Measurements from ENCODE around the gene IL3RA.

DNA sequence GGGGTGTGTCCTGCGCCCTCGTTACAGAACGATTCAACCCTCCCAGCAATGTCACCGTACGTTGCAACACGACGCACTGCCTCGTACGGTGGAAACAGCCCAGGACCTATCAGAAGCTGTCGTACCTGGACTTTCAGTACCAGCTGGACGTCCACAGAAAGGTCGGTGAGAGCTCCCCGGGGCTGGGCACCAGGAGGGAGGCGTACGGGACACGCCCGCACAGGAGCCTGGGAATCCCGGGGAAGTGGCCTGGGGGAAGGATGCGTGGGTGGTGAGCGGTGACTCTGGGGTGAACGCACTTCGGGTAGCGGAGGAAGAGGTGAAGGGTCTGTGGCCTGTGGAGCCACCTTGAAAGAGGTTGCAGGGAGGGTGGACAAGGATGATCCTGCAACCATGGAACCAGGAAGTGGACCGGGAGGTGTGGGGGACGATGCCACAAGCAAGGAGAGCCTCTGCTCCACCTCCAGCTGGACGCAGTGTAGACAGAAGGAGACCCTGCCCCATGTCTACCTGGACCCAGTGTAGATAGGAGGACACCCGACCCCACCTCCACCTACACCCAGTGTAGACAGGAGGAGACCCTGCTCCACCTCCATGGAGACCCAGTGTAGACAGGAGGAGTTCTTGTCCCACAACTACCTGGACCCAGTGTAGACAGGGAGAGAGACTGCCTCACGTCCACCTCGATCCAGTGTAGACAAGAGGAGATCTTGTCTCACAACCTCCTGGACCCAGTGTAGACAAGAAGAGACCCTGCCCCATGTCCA, 42.1 kb upstream of the IL3RA start:
- TF ChIP-seq, protein P1, sequence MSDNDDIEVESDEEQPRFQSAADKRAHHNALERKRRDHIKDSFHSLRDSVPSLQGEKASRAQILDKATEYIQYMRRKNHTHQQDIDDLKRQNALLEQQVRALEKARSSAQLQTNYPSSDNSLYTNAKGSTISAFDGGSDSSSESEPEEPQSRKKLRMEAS (IDR thresholded peaks at IDR 0.05; ENCODE audit: low read depth) = no peak
- TF ChIP-seq, protein P2, sequence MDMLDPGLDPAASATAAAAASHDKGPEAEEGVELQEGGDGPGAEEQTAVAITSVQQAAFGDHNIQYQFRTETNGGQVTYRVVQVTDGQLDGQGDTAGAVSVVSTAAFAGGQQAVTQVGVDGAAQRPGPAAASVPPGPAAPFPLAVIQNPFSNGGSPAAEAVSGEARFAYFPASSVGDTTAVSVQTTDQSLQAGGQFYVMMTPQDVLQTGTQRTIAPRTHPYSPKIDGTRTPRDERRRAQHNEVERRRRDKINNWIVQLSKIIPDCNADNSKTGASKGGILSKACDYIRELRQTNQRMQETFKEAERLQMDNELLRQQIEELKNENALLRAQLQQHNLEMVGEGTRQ (IDR thresholded peaks at IDR 0.05; ENCODE audit: borderline replicate concordance, low read depth, low read length) = no peak
- TF ChIP-seq RFX5 (IDR thresholded peaks at IDR 0.05; ENCODE audit: low read length) (no peak), EP300 (IDR thresholded peaks at IDR 0.05; ENCODE audit: borderline replicate concordance in 1 of 2, low read depth in 1 of 2, low read length in 1 of 2) (no peak), POLR2AphosphoS5 (IDR thresholded peaks at IDR 0.05; ENCODE audit: low read depth, low read length) (no peak), FOXM1 (IDR thresholded peaks at IDR 0.05; ENCODE audit: low read depth) (no peak), TEAD4 (IDR thresholded peaks at IDR 0.05; ENCODE audit: borderline replicate concordance, insufficient read depth) (no peak), EZH2phosphoT487 (IDR thresholded peaks at IDR 0.05; ENCODE audit: borderline replicate concordance, low read depth) (no peak), SMC3 (IDR thresholded peaks at IDR 0.05; ENCODE audit: low read depth, low read length) (no peak), MXI1 (IDR thresholded peaks at IDR 0.05; ENCODE audit: low read depth, low read length) (no peak), RXRA (IDR thresholded peaks at IDR 0.05; ENCODE audit: borderline replicate concordance, low read depth) (no peak)
- TF ChIP-seq, protein P3, sequence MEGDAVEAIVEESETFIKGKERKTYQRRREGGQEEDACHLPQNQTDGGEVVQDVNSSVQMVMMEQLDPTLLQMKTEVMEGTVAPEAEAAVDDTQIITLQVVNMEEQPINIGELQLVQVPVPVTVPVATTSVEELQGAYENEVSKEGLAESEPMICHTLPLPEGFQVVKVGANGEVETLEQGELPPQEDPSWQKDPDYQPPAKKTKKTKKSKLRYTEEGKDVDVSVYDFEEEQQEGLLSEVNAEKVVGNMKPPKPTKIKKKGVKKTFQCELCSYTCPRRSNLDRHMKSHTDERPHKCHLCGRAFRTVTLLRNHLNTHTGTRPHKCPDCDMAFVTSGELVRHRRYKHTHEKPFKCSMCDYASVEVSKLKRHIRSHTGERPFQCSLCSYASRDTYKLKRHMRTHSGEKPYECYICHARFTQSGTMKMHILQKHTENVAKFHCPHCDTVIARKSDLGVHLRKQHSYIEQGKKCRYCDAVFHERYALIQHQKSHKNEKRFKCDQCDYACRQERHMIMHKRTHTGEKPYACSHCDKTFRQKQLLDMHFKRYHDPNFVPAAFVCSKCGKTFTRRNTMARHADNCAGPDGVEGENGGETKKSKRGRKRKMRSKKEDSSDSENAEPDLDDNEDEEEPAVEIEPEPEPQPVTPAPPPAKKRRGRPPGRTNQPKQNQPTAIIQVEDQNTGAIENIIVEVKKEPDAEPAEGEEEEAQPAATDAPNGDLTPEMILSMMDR (IDR thresholded peaks at IDR 0.05) = no peak

Data from SK-N-SH (cell line).